ENCODE measurements around the gene PUDP. TPM values are rescaled to one million over a fixed set of nuclear protein-coding genes. Genes with fewer than 3 reads are reported as not detected.

Gene PUDP
- total RNA-seq, 1 donor from 2014 or later = 6.1 TPM

- FAIRE-seq (no peak), DNase-seq (ENCODE audit: low read depth) (no peak)
- Histone ChIP-seq H3K4me3 (ENCODE audit: low read depth, low read length) (no peak overlapping the region), H3K36me3 (ENCODE audit: control insufficient read depth, insufficient read depth, low read length) (no peaks in the 10 kb centered on the region), H3K27me3 (ENCODE audit: control insufficient read depth, insufficient read depth, low read length) (no peaks in the 10 kb centered on the region)
- TF ChIP-seq, protein P1, sequence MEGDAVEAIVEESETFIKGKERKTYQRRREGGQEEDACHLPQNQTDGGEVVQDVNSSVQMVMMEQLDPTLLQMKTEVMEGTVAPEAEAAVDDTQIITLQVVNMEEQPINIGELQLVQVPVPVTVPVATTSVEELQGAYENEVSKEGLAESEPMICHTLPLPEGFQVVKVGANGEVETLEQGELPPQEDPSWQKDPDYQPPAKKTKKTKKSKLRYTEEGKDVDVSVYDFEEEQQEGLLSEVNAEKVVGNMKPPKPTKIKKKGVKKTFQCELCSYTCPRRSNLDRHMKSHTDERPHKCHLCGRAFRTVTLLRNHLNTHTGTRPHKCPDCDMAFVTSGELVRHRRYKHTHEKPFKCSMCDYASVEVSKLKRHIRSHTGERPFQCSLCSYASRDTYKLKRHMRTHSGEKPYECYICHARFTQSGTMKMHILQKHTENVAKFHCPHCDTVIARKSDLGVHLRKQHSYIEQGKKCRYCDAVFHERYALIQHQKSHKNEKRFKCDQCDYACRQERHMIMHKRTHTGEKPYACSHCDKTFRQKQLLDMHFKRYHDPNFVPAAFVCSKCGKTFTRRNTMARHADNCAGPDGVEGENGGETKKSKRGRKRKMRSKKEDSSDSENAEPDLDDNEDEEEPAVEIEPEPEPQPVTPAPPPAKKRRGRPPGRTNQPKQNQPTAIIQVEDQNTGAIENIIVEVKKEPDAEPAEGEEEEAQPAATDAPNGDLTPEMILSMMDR (IDR thresholded peaks at IDR 0.05; ENCODE audit: insufficient read depth, low read length, severe bottlenecking) = no peak
These were observed 35.9 kb downstream of the PUDP start for GRCh38 chrX:7112071-7112470.

- Histone ChIP-seq H3K36me3 (ENCODE audit: control insufficient read depth, insufficient read depth, low read length) (no peaks in the 10 kb centered on the region), H3K27me3 (ENCODE audit: control insufficient read depth, insufficient read depth, low read length) (no peaks in the 10 kb centered on the region), H3K4me3 (ENCODE audit: low read depth, low read length) (no peak overlapping the region)
- no peak for DNase-seq (ENCODE audit: low read depth)
- TF ChIP-seq, protein P1 (IDR thresholded peaks at IDR 0.05; ENCODE audit: insufficient read depth, low read length, severe bottlenecking) = no peak
- FAIRE-seq = no peak
These were observed 36.4 kb downstream of the PUDP start for GRCh38 chrX:7111518-7111917.

- no peak for FAIRE-seq
- Histone ChIP-seq H3K27me3 (ENCODE audit: control insufficient read depth, insufficient read depth, low read length) (no peaks in the 10 kb centered on the region), H3K4me3 (ENCODE audit: low read depth, low read length) (no peak overlapping the region), H3K36me3 (ENCODE audit: control insufficient read depth, insufficient read depth, low read length) (no peaks in the 10 kb centered on the region)
- TF ChIP-seq, protein P1 (IDR thresholded peaks at IDR 0.05; ENCODE audit: insufficient read depth, low read length, severe bottlenecking) = no peak
- DNase-seq (ENCODE audit: low read depth) = no peak
These were observed 37.1 kb downstream of the PUDP start for GRCh38 chrX:7110821-7111276.

DNA sequence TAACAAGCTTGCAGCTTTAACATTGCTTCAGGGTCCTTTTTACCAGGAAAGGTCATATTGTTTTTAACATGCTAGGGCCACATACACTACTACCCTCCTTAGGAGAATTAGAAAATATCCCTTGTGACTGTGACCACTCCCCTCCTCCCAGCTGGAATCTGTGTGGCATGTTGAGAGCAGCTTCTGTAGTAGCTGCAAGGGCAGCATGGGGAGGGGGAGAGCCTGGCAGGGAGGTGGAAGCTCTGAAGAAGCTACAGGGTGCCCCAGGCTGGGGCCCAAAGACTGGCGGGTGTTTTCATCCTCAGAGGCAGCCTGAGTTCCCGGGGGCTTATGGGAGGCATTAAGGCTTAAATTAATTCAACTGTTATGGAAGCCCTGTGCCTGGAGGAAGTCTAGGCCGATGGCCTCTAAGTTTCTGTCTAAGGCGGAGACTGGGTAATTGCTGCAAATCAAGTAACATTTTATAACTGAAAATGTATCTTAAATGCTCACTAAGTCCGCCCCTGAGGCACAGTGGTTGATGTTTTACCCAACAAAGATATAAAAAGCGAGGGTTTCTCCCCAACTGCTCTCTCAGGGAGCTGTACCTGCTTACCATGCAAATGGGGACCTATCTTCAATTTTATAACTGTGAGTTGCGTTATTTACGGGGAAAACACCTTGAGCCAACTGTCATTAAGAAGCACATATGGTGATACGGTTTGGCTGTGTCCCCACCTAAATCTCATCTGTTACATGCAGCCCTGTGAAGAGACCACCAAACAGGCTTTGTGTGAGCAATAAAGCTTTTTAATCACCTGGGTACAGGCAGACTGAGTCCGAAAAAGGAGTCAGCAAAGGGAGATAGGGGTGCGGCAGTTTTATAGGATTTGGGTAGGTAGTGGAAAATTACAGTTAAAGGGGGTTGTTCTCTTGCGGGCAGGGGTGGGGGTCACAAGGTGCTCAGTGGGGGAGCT is 37.8 kb downstream of the PUDP start:
- Histone ChIP-seq H3K27me3 (ENCODE audit: control insufficient read depth, insufficient read depth, low read length) (no peaks in the 10 kb centered on the region), H3K4me3 (ENCODE audit: low read depth, low read length) (no peak overlapping the region), H3K36me3 (ENCODE audit: control insufficient read depth, insufficient read depth, low read length) (no peaks in the 10 kb centered on the region)
- no peak for DNase-seq (ENCODE audit: low read depth)
- TF ChIP-seq, protein P1 (IDR thresholded peaks at IDR 0.05; ENCODE audit: insufficient read depth, low read length, severe bottlenecking) = no peak
- no peak for FAIRE-seq

DNA sequence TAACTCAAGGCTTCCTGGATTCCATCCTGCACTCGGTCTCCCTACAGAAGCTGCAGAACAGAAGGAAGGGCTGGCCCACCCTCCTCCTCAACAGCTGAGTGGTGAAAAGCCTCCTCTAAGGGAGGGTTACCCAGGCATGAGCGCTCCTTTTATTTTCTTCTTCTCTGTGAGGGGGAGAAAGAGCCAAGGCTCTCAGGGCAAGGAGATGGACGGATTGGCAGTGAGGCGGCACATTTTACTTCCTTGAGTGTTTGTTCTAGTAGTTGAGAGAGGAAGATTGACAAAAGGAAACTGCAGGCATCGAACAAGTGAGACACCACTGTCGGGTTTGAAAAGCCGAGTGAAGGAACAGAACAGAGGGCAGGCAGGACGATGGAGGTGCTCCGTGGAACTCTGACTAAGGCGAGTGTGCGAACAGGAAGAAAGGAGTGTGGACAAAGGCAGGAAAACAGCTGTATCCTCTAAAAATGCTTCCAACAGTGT is 38.9 kb downstream of the PUDP start:
- Histone ChIP-seq H3K4me3 (ENCODE audit: low read depth, low read length) (no peak overlapping the region), H3K27me3 (ENCODE audit: control insufficient read depth, insufficient read depth, low read length) (no peaks in the 10 kb centered on the region), H3K36me3 (ENCODE audit: control insufficient read depth, insufficient read depth, low read length) (no peaks in the 10 kb centered on the region)
- TF ChIP-seq, protein P1 (IDR thresholded peaks at IDR 0.05; ENCODE audit: insufficient read depth, low read length, severe bottlenecking) = no peak
- DNase-seq (ENCODE audit: low read depth) (no peak), FAIRE-seq (no peak)
